SJCRH30 (cell line): Measurements from ENCODE around the gene ISYNA1. TPM values are rescaled to one million over a fixed set of nuclear protein-coding genes. Genes with fewer than 3 reads are reported as not detected.

Source experiments
- DNase-seq, 2 experiments: peaks; one replicate each; pipeline ENCODE4 v3.0.0-alpha.2; 2015 to 2020
- H3K27ac ChIP-seq: fragments of 250-450 bp; sonication (Bioruptor Pico); 2 replicates; pipeline ENCODE4 v1.5.1; 2020; ENCODE audit warnings: mild to moderate bottlenecking, moderate library complexity
- H3K27me3 ChIP-seq: fragments of 250-450 bp; sonication (Bioruptor Pico); 2 replicates; pipeline ENCODE4 v1.5.1; 2020; ENCODE audit warnings: mild to moderate bottlenecking, moderate library complexity
- H3K36me3 ChIP-seq: fragments of 250-450 bp; sonication (Bioruptor Pico); 2 replicates; pipeline ENCODE4 v1.5.1; 2020; ENCODE audit warnings: mild to moderate bottlenecking, moderate library complexity
- H3K4me1 ChIP-seq: fragments of 250-450 bp; sonication (Bioruptor Pico); 2 replicates; pipeline ENCODE4 v1.5.1; 2020; ENCODE audit warnings: mild to moderate bottlenecking, moderate library complexity
- H3K4me3 ChIP-seq: fragments of 250-450 bp; sonication (Bioruptor Pico); 2 replicates; pipeline ENCODE4 v1.5.1; 2020; ENCODE audit warnings: mild to moderate bottlenecking, moderate library complexity
- H3K9me3 ChIP-seq: fragments of 250-450 bp; sonication (Bioruptor Pico); replicated peaks from 2 replicates; pipeline ENCODE4 v1.5.1; 2020; ENCODE audit warnings: mild to moderate bottlenecking, moderate library complexity
- total RNA-seq: library from RNA; depleted of rRNA; stranded (reverse); fragments of >200 nt; shearing (Covaris generic); gene quantifications from 2 replicates; pipeline ENCODE4 v1.2.3, GENCODE V29; 2014

The ISYNA1 gene
- total RNA-seq, 1 experiment from 2014 or later: 7.5 TPM

DNA sequence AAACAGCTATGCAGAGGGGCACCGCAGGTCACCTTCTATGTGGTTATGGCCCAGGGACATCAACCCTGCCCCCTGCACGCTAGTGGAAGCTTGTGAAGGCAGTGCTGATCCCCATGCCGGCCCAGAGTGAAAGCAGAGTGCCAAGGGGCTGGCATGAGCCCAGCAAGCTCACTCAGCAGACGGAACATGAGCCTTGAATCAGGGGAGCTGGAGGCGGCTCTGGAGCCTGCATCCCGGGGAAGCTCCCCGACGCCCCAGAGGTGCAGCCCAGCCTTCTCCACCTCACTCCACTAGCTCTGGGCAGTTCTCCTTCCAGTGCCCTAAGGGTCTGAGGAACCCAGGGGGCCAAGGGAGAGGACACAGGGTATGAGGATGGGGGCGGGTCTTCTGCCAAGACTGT, 19.0 kb upstream of the ISYNA1 start:
- Histone ChIP-seq H3K27ac (no peak overlapping the region), H3K36me3 (peaks cover 12% of the 10 kb centered on the region), H3K4me3 (no peak overlapping the region), H3K4me1 (peaks cover 11% of the 10 kb centered on the region), H3K9me3 (no peaks in the 10 kb centered on the region), H3K27me3 (no peaks in the 10 kb centered on the region)
- DNase-seq: no peak

DNA sequence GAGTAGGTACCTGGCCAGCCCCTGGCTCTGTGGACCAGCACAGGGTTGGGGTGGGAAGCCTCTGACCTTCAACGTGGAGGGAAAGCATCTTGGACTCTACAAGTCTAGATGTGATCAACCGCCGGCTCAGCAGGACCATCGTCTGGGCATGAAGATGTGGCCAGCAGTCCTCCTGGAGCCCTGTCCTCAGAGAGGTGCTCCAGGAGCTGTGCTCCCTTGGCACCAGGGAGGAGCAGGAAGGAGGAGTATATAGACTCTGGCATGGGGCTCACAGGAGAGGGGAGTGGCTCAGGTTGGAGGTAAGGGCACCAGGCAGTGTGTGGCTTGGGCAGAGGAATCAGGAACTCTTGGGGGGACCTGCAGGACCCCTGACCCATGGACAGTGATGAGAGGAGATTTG, 18.3 kb upstream of the ISYNA1 start:
- Histone ChIP-seq H3K27me3 (no peaks in the 10 kb centered on the region), H3K4me1 (peaks cover 11% of the 10 kb centered on the region), H3K9me3 (no peaks in the 10 kb centered on the region), H3K36me3 (peaks cover 12% of the 10 kb centered on the region), H3K27ac (no peak overlapping the region), H3K4me3 (no peak overlapping the region)
- no peak for DNase-seq

DNA sequence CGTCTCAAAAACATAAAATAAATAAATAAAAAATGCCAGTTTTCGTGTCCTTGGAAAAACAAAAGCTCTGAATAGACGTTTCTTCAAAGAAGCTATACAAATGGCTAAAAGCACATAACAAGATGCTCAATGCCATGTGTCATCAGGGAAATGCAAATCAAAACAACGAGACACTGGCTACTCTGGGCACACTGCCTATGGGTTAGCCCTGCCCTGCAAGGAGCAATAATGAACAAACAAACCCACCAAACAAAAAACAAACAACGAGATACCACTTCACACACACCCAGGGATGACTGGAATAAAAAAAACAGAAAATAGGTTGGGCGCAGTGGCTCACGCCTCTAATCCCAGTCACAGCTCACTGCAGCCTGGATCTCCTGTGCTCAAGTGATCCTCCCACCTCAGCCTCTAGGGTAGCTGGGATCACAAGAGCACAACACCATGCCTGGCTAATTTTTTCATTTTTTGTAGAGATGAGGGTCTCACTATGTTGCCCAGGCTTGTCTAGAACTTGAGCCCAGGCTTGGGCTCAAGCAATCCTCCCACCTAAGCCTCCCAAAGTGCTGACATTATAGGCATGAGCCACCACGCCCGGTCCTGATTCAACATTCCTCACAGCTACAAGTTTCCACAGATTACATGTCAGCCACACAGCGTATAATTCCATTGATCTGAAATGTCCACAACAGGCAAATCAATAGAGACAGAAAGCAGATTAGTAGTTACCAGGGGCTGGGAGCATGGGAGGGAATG, 15.5 kb upstream of the ISYNA1 start:
- peaks cover 5% of the 10 kb centered on the region; the same call in 1 of the 2 replicates for H3K36me3 ChIP-seq
- no peaks in the 10 kb centered on the region for H3K27me3 ChIP-seq
- no peaks in the 10 kb centered on the region for H3K9me3 ChIP-seq
- peaks cover 3% of the 10 kb centered on the region; the same call in 1 of the 2 replicates for H3K4me1 ChIP-seq
- DNase-seq: no peak
- no peak overlapping the region for H3K27ac ChIP-seq
- H3K4me3 ChIP-seq: no peak overlapping the region

DNA sequence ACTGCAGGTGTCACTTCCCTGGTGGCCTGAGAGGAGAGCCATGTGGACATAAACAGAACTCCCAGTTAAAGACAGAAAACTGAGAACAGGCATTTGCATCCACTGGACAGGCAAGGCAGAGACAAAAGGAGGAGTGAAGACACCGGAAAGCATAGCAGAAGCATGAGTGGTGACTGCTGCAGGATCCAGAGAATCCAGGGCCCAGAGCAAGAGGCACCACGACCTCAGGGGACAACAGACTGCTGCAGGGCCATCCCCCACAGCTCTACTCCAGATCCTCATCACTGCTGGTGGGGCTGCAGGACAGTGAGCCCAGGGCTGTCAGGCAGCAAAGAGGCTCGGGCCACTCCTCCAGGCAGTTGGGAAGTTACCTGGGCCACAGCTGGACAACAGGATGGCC, 14.5 kb upstream of the ISYNA1 start:
- Histone ChIP-seq H3K9me3 (no peaks in the 10 kb centered on the region), H3K27ac (no peak overlapping the region), H3K36me3 (peaks cover 5% of the 10 kb centered on the region; the same call in 1 of the 2 replicates), H3K27me3 (no peaks in the 10 kb centered on the region), H3K4me1 (peaks cover 3% of the 10 kb centered on the region; the same call in 1 of the 2 replicates), H3K4me3 (no peak overlapping the region)
- no peak for DNase-seq

DNA sequence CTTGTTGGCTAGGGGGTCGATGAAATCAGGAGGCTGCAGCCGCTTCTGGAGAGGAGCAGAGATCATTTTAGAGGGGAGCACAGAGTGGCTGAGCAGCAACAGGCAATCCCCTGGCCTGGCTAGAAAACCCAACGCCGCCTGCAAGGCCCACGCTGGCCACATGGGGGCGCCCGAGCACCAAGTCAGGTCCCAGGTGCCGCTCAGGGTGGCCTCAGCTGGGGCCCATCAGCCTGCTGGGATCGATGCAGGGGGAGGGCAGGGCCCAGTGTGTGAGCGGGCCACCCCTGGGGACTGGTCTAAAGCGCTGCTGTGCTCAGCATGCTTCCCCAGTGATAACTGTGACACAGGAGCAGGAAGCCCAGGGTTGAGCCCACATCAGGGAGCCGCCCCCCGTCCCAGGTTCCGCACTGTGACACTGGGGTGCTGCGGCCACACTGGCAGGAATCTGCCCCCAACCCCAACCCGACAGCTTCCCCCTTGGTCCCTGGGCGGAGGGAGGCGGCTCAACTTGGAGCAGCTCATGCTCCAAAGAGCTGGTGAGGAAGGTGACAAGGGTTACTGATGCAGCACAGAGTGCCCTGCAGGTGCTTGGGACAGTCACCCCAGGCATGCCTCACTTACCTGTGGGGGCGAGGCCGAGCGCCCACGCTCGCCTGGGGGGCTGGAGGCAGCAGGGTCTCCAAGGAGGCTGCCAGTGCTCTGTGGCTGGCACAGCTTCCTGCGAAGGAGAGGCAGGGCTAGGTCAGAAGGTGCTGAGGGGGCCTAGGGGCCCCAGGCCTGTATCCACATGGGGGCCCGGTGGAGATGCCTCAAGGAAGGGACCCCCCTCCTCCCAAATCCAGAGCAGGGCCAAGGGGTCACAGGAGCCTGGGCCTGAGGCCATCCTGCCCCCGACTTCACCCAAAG, 13.3 kb upstream of the ISYNA1 start:
- no peak overlapping the region for H3K27ac ChIP-seq
- H3K4me3 ChIP-seq: no peak overlapping the region
- peak; percentile 86 to 89 for DNase-seq
- H3K9me3 ChIP-seq: no peaks in the 10 kb centered on the region
- H3K4me1 ChIP-seq: peaks cover 3% of the 10 kb centered on the region; the same call in 1 of the 2 replicates
- no peaks in the 10 kb centered on the region for H3K27me3 ChIP-seq
- peaks cover 6% of the 10 kb centered on the region; the same call in 1 of the 2 replicates for H3K36me3 ChIP-seq

DNA sequence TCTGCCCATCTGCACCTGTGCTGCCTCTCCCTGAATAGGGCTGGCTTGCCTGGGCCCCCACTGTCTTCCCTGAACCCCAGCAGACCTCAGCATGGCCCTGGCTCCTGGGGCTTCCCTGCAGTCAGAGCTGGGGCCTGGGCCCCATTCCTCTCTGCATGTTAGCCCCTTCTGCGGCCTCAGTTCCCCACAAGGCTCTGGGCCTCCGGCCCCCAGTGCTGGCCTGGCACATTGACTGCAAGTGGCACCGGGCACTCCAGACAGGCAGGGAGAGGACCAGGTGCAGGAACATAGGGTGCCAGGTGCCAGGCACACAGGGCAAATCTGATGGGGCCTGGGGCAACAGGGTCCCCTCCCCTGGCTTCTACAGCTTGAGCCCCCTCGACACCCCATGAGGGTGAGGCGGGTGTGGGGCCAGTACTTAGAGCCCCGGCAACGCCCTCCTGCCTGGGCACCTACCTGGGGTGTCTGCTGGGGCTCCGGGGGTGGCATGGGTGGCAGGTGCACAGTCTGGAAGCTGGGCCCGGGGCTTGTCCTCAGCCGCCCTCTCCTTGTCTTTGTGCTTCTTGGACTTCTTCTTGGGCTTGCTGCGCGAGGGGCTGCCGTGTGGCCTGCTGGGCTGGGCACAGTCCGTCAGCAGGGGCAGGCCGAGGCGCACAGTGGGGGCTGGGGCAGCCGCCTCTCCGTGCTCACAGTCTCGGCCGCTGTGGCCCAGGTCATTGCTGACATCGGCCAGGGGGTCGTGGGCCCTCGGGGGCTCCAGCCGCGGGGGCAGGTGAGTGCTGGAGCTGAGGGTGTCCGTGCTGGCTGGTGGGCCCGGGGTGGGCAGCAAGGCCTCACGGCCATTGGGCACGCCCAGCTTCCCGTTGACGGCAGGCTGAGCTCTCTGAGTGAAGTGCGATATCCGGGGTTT, 12.3 kb upstream of the ISYNA1 start:
- Histone ChIP-seq H3K9me3 (no peaks in the 10 kb centered on the region), H3K27me3 (no peaks in the 10 kb centered on the region), H3K27ac (no peak overlapping the region), H3K4me1 (peaks cover 9% of the 10 kb centered on the region; the same call in 1 of the 2 replicates), H3K36me3 (peaks cover 11% of the 10 kb centered on the region), H3K4me3 (no peak overlapping the region)
- DNase-seq: no peak

DNA sequence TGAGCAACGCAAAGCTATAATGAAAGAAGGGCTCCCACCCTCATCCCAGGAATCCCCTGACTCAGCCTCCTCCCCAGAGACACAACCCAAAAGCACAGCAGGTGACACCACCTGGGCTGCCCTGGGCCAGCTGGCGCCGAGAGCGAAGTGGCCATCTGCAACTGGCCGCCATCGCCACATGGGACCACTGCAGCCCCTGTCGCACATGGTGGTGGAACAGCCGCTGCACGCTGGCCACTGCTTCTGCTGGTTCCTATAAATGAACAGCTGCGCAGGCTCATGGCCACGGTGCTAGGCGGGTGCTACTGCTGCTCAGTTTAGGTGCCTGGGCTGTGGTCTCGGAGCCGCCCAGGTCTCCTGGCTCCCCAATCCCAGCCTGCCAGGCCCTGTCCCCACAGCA, 11.6 kb upstream of the ISYNA1 start:
- H3K27me3 ChIP-seq: no peaks in the 10 kb centered on the region
- H3K9me3 ChIP-seq: no peaks in the 10 kb centered on the region
- no peak overlapping the region for H3K4me3 ChIP-seq
- DNase-seq: no peak
- H3K36me3 ChIP-seq: peaks cover 11% of the 10 kb centered on the region
- peaks cover 16% of the 10 kb centered on the region for H3K4me1 ChIP-seq
- H3K27ac ChIP-seq: no peak overlapping the region

DNA sequence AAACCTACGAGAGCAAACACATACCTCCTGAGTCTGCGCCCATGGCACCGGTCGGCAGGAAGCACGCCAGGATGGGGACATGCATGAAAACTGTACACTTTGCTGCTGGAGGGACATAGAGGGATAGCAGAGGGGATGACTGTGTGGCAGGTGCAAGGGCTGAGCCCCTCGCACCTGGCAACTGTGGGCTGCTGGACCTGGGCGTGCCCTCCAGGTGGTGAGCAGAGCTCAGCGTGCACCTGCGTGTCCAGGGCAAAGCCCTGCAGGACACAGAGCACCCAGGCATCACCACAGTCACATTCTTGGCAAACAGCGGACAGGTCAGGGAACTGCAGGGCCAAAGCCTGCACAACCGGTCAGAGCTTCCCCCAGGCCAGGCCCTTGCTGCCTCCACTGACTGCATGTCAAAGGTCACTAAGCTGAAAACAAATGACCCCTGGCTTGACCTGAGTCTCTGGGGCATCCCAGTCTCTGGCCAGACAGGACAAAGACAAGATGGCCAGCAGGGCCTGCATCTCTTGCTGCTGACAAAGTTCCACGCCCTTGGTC, 9.0 kb upstream of the ISYNA1 start:
- H3K9me3 ChIP-seq: no peaks in the 10 kb centered on the region
- H3K4me1 ChIP-seq: peaks cover 36% of the 10 kb centered on the region
- peaks cover 11% of the 10 kb centered on the region for H3K36me3 ChIP-seq
- DNase-seq: no peak
- H3K4me3 ChIP-seq: no peak overlapping the region
- no peak overlapping the region for H3K27ac ChIP-seq
- H3K27me3 ChIP-seq: no peaks in the 10 kb centered on the region

DNA sequence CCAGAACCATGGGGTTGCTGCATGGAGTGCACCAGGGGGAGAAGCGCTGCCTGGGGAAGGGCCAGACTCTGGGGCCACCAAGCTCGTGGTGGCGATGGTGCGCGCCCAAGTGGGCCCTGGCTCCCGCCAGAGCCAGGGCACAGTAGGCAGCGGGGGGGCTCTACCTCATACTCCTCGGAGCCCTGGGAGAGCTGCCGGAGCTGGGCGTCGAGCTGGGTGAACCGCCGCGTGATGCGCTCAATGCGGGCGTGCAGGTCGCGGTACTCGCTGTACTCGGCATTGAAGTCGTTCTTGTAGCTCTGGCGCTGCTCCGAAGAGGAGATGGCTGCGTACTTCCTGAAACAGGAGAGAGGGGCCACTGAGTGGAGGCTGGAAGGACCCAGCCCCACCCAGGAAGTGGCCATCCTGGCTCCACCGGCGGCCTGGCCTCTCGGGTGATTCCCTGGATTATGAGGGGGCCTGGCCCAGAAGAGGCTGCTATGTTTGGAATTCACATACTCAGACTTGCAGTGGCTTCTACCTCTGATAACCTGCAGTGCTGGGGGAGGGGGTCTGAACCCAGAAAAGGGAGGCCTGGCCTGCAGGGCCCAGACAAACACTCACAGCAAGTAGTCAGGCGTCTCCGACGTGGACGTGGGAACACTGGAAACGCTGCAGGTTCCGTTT, 8.3 kb upstream of the ISYNA1 start:
- H3K4me3 ChIP-seq: no peak overlapping the region
- no peak overlapping the region for H3K27ac ChIP-seq

DNA sequence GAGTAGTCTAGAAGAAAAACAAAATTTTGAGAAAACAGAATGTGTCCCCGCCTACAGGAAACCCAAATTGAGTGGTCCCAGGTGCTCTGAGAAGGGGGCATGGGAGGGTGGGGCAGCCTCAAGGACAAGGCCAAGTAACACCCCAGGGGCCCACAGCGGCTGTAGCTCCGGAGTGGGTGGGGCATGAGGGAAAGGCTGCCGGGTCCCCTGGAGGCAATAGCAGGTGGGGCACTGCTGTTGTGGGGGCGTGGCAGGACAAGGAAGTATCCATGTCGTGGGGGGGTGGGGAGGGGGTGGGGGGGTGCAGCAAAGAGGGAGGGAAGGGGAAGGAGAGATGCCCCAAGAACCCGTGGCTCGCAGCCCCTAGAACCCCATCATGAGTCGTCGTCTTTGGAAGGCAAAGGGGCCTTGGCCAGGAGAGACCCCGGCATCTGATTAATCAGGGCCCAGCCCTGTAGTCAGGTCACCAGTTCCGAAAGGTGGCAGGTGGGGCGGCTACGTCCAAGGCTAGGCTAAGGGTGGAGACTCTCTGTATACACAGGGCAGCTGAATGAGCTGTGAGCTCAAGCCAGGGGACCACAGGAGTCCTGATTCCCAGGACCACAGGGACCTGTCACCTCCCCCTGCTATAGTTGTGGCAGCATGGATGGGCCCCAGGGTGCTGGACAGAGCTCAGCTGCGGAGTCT, 7.5 kb upstream of the ISYNA1 start:
- no peak overlapping the region for H3K27ac ChIP-seq
- H3K36me3 ChIP-seq: peaks cover 11% of the 10 kb centered on the region
- peak in 1 of 2 experiments; percentile 28 for DNase-seq

More for the DNA sequence above, 8.3 kb upstream of the ISYNA1 start:
- no peak for DNase-seq
- Histone ChIP-seq H3K36me3 (peaks cover 11% of the 10 kb centered on the region), H3K9me3 (no peaks in the 10 kb centered on the region), H3K4me1 (peaks cover 36% of the 10 kb centered on the region), H3K27me3 (no peaks in the 10 kb centered on the region)

DNA sequence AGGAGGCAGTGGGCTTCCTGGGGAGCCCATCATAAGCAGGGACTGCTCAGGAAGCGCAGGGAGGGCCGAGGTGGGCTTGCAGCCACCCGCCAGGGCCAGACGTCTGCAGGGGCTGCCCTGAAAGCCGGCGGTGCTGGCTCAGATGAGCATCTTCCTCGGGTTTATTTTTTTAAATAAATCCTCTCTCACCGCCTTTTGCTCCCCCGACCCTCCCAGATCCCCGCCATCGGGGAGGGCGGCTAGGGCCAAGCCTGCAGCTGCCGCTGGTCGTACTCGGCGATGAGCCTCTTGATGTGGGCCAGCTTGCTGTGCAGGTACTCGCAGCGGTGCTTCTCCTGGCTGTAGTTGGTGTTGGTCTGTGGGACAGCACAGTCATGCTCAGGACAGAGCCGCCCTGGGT, 6.6 kb upstream of the ISYNA1 start:
- Histone ChIP-seq H3K27me3 (no peaks in the 10 kb centered on the region), H3K4me1 (peaks cover 40% of the 10 kb centered on the region), H3K27ac (peak overlapping the region; percentile 6; the same call in 1 of the 2 replicates), H3K4me3 (no peak overlapping the region), H3K36me3 (peaks cover 6% of the 10 kb centered on the region), H3K9me3 (no peaks in the 10 kb centered on the region)
- peak; percentile 53 for DNase-seq

More for the DNA sequence above, 7.5 kb upstream of the ISYNA1 start:
- no peaks in the 10 kb centered on the region for H3K9me3 ChIP-seq
- no peak overlapping the region for H3K4me3 ChIP-seq
- H3K27me3 ChIP-seq: no peaks in the 10 kb centered on the region
- H3K4me1 ChIP-seq: peaks cover 33% of the 10 kb centered on the region

DNA sequence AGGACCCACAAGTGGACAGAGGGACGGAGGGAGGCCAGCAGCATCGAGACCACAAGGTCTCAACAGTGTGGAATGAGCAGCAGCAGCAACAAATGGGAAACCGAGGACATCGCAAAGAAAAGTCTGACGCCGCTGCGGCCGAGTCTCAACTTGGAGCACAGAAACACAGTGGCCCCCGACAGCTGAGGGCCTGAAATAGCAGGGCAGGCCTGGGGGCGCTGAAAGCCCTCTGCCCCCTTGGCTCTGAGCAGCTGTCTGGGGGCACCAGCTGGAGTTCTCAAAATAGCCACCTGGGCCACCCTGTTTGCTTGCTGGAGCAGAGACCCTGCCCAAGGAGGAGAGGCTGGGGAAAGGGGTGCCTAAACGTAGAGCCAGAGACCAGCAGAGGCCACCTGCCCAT, 5.9 kb upstream of the ISYNA1 start:
- peak; percentile 60 to 61 for DNase-seq
- Histone ChIP-seq H3K36me3 (peaks cover 6% of the 10 kb centered on the region), H3K27ac (peak overlapping the region; percentile 24; the same call in 1 of the 2 replicates), H3K4me1 (peaks cover 47% of the 10 kb centered on the region), H3K4me3 (no peak overlapping the region), H3K27me3 (no peaks in the 10 kb centered on the region), H3K9me3 (no peaks in the 10 kb centered on the region)

DNA sequence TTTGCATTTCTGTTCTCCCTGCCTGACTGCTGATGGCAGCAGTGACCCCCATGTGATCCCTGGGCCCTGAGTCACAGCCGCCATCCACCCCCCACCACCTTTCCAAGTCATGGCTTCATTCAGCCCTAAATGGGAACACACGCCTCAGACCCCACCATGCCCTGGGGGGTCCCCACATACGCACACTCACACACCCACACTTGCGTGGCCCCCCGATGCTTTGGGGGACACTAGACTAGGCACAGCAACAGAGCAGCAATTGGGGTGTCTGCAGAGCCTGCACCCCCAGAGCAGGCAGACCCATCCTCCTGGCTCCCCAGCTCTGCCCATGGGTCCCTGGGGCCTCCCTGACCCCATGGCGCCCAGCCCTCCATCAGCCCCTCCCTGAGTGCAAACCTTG, 5.5 kb upstream of the ISYNA1 start:
- no peak for DNase-seq
- H3K9me3 ChIP-seq: no peaks in the 10 kb centered on the region
- peaks cover 6% of the 10 kb centered on the region for H3K36me3 ChIP-seq
- H3K27ac ChIP-seq: peak overlapping the region; percentile 24; the same call in 1 of the 2 replicates
- peaks cover 52% of the 10 kb centered on the region for H3K4me1 ChIP-seq
- no peaks in the 10 kb centered on the region for H3K27me3 ChIP-seq
- H3K4me3 ChIP-seq: no peak overlapping the region
